ENCODE results near the gene TSNAXIP1.

The TSNAXIP1 gene

DNA sequence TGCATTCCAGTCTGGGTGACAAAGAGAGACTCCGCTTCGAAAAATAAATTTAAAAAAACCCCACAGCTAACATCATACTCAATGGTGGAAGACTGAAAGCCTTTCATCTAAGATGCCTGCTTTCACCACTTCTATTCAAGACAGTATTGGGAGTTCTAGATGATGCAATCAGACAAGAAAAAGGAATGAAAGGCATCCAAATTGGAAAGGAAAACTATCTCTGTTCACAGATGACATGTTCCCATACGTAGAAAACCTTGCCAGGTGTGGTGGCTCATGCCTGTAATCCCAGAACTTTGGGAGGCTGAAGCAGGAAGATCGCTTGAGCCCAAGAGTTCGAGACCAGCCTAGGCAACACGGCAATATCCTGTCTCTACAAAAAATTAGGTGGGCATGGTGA is 31.4 kb upstream of the TSNAXIP1 start:
- H3K9me3 ChIP-seq (ENCODE audit: control insufficient read depth, insufficient read depth, low read depth, low read length): no peaks in the 10 kb centered on the region
- H3K4me3 ChIP-seq (ENCODE audit: low read depth, low read length): no peak overlapping the region
- ChIA-PET CTCF (interaction anchor here (0.6 to 0.8 kb wide), 2 partner anchors 41 to 42 kb away, joined by 3 read pairs; no protein-coding TSS in a partner anchor), POLR2A (no interaction called here)
- H3K27ac ChIP-seq (ENCODE audit: extremely low read depth, low read depth, low read length): no peak overlapping the region
- peaks cover 0 to 4% of the 10 kb centered on the region in 2 experiments; a peak in 1 of 3 replicates for H3K36me3 ChIP-seq (ENCODE audit: control insufficient read depth in 2 of 2, insufficient read depth in 1 of 2, low read length in 2 of 2)
- H3K4me1 ChIP-seq (ENCODE audit: control insufficient read depth, insufficient read depth, low read length): no peaks in the 10 kb centered on the region
- no peak for TF ChIP-seq REPIN1 (tag by site-specific recombination; IDR thresholded peaks at IDR 0.05; ENCODE audit: low read depth)
- no peak for TF ChIP-seq ZNF510 (tag by site-specific recombination; IDR thresholded peaks at IDR 0.05; ENCODE audit: insufficient replicate concordance)
- TF ChIP-seq SP2 (tag by site-specific recombination; IDR thresholded peaks at IDR 0.05): no peak
- no peak for TF ChIP-seq ZNF335 (tag by site-specific recombination; conservative IDR thresholded peaks at IDR 0.05)
- TF ChIP-seq, protein P1, sequence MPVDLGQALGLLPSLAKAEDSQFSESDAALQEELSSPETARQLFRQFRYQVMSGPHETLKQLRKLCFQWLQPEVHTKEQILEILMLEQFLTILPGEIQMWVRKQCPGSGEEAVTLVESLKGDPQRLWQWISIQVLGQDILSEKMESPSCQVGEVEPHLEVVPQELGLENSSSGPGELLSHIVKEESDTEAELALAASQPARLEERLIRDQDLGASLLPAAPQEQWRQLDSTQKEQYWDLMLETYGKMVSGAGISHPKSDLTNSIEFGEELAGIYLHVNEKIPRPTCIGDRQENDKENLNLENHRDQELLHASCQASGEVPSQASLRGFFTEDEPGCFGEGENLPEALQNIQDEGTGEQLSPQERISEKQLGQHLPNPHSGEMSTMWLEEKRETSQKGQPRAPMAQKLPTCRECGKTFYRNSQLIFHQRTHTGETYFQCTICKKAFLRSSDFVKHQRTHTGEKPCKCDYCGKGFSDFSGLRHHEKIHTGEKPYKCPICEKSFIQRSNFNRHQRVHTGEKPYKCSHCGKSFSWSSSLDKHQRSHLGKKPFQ (tag by site-specific recombination; IDR thresholded peaks at IDR 0.05): no peak
- no peak for TF ChIP-seq ZNF202 (tag by site-specific recombination; IDR thresholded peaks at IDR 0.05; ENCODE audit: borderline replicate concordance)
- no peak for TF ChIP-seq SETDB1 (IDR thresholded peaks at IDR 0.05; ENCODE audit: insufficient read length, low read length)
- no peak for TF ChIP-seq ZNF792 (tag by site-specific recombination; IDR thresholded peaks at IDR 0.05)
- TF ChIP-seq KLF10 (tag by site-specific recombination; IDR thresholded peaks at IDR 0.05): no peak
- no peak for TF ChIP-seq ZNF558 (tag by site-specific recombination; IDR thresholded peaks at IDR 0.05)
- TF ChIP-seq ZFP3 (tag by site-specific recombination; IDR thresholded peaks at IDR 0.05; ENCODE audit: low read depth): no peak

DNA sequence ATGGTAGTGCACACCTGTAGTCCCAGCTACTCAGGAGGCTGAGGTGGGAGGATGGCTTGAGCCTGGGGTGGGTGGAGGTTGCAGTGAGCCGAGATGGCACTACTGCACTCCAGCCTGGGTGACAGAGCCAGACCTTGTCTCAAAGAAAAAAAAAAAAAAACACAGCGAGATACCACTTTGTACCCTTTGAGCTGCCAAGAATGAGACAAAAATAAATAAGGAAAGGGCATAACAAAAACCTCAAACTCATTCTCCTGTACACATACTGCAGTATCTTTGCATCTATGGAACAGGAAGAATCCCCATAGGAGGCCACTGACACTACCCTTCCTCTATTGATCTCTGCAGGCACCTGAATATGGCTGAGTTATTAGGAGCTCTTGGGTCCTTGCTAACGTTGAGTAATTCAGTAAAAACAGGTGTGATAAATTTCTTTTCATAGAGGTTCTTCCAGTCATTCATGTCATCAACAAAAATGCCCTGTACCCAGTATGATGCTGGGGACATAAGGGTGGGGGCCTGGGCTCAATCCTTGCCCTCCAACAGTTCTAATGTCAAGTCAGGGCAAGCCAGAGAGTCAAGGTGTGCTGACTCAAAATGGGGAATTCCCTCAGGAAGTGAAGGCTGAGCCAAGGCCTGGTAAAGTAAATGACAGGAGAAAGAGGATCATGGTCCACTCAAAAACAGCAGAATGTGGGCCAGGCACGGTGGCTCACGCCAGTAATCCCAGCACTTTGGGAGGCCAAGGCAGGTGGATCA is 27.3 kb upstream of the TSNAXIP1 start:
- Histone ChIP-seq H3K27ac (ENCODE audit: extremely low read depth, low read depth, low read length) (no peak overlapping the region), H3K9me3 (ENCODE audit: control insufficient read depth, insufficient read depth, low read depth, low read length) (no peaks in the 10 kb centered on the region), H3K36me3 (ENCODE audit: control insufficient read depth in 2 of 2, insufficient read depth in 1 of 2, low read length in 2 of 2) (peaks cover 0 to 4% of the 10 kb centered on the region in 2 experiments; a peak in 1 of 3 replicates), H3K4me3 (ENCODE audit: low read depth, low read length) (no peak overlapping the region), H3K4me1 (ENCODE audit: control insufficient read depth, insufficient read depth, low read length) (peaks cover 5% of the 10 kb centered on the region)
- TF ChIP-seq ZBTB7A (tag by site-specific recombination; IDR thresholded peaks at IDR 0.05; ENCODE audit: low read depth) (no peak), KLF8 (tag by site-specific recombination; IDR thresholded peaks at IDR 0.05) (no peak), ZNF10 (tag by site-specific recombination; IDR thresholded peaks at IDR 0.05) (no peak), ZNF623 (tag by site-specific recombination; IDR thresholded peaks at IDR 0.05) (no peak), TCF7L2 (IDR thresholded peaks at IDR 0.05; ENCODE audit: borderline replicate concordance, low read depth, low read length) (no peak), KLF10 (tag by site-specific recombination; IDR thresholded peaks at IDR 0.05) (no peak)
- TF ChIP-seq, protein P2, sequence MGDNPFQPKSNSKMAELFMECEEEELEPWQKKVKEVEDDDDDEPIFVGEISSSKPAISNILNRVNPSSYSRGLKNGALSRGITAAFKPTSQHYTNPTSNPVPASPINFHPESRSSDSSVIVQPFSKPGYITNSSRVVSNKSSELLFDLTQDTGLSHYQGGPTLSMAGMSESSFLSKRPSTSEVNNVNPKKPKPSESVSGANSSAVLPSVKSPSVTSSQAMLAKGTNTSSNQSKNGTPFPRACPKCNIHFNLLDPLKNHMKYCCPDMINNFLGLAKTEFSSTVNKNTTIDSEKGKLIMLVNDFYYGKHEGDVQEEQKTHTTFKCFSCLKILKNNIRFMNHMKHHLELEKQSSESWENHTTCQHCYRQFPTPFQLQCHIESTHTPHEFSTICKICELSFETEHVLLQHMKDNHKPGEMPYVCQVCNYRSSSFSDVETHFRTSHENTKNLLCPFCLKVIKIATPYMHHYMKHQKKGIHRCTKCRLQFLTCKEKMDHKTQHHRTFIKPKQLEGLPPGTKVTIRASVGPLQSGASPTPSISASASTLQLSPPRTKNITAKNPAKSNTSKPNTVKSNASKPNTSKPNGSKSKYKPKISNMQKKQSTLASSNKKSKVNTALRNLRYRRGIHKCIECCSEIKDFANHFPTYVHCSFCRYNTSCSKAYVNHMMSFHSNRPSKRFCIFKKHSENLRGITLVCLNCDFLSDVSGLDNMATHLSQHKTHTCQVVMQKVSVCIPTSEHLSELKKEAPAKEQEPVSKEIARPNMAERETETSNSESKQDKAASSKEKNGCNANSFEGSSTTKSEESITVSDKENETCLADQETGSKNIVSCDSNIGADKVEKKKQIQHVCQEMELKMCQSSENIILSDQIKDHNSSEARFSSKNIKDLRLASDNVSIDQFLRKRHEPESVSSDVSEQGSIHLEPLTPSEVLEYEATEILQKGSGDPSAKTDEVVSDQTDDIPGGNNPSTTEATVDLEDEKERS (tag by site-specific recombination; IDR thresholded peaks at IDR 0.05): no peak
- TF ChIP-seq, protein P3, sequence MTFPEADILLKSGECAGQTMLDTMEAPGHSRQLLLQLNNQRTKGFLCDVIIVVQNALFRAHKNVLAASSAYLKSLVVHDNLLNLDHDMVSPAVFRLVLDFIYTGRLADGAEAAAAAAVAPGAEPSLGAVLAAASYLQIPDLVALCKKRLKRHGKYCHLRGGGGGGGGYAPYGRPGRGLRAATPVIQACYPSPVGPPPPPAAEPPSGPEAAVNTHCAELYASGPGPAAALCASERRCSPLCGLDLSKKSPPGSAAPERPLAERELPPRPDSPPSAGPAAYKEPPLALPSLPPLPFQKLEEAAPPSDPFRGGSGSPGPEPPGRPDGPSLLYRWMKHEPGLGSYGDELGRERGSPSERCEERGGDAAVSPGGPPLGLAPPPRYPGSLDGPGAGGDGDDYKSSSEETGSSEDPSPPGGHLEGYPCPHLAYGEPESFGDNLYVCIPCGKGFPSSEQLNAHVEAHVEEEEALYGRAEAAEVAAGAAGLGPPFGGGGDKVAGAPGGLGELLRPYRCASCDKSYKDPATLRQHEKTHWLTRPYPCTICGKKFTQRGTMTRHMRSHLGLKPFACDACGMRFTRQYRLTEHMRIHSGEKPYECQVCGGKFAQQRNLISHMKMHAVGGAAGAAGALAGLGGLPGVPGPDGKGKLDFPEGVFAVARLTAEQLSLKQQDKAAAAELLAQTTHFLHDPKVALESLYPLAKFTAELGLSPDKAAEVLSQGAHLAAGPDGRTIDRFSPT (tag by site-specific recombination; IDR thresholded peaks at IDR 0.05): no peak
- TF ChIP-seq, protein P4, sequence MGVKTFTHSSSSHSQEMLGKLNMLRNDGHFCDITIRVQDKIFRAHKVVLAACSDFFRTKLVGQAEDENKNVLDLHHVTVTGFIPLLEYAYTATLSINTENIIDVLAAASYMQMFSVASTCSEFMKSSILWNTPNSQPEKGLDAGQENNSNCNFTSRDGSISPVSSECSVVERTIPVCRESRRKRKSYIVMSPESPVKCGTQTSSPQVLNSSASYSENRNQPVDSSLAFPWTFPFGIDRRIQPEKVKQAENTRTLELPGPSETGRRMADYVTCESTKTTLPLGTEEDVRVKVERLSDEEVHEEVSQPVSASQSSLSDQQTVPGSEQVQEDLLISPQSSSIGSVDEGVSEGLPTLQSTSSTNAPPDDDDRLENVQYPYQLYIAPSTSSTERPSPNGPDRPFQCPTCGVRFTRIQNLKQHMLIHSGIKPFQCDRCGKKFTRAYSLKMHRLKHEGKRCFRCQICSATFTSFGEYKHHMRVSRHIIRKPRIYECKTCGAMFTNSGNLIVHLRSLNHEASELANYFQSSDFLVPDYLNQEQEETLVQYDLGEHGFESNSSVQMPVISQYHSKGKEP (tag by site-specific recombination; IDR thresholded peaks at IDR 0.05): no peak
- POLR2A ChIA-PET: no interaction called here
- CTCF ChIA-PET: interaction anchor here (0.6 to 1.2 kb wide), 3 partner anchors 30 to 105 kb away, joined by 3 to 5 read pairs (median 4); no protein-coding TSS in a partner anchor

Measured in HEK293 (cell line).